Measurements from ENCODE around the gene EHHADH. TPM values are rescaled to one million over a fixed set of nuclear protein-coding genes. Genes with fewer than 3 reads are reported as not detected.

The EHHADH gene
- total RNA-seq, 1 experiment from 2014 or later, result 10.7 TPM

- no peaks in the 10 kb centered on the region for H4K20me1 ChIP-seq (ENCODE audit: insufficient read depth)
- ChIA-PET RAD21 (ENCODE audit: low non-redundant PET in 1 of 2, low total read pairs in 2 of 2, uncharacterized antibody in 2 of 2, unreplicated experiment in 2 of 2) (no interaction called here), CTCF (no interaction called here), POLR2A (no interaction called here)
- no peak overlapping the region for H2AFZ ChIP-seq (ENCODE audit: low read depth, low read length, poor library complexity, severe bottlenecking)
- no peak for TF ChIP-seq EZH2 (IDR thresholded peaks at IDR 0.05)
- TF ChIP-seq YY1 (IDR thresholded peaks at IDR 0.05; ENCODE audit: extremely low read depth, insufficient replicate concordance, low read depth, low read length), result no peak
- no peak for TF ChIP-seq POLR2A (IDR thresholded peaks at IDR 0.05; ENCODE audit: borderline replicate concordance, extremely low read depth, insufficient read depth, insufficient read length)
- no peak for TF ChIP-seq ATF3 (IDR thresholded peaks at IDR 0.05)
- TF ChIP-seq JUND (IDR thresholded peaks at IDR 0.05), result no peak
- no peak for TF ChIP-seq EZH2phosphoT487 (IDR thresholded peaks at IDR 0.05; ENCODE audit: borderline replicate concordance)
- TF ChIP-seq MAX (IDR thresholded peaks at IDR 0.05), result no peak
- TF ChIP-seq EGR1 (IDR thresholded peaks at IDR 0.05; ENCODE audit: low read depth), result no peak
- no peak for TF ChIP-seq SIN3A (IDR thresholded peaks at IDR 0.05; ENCODE audit: low read depth)
- no peak for TF ChIP-seq ELF1 (IDR thresholded peaks at IDR 0.05; ENCODE audit: borderline replicate concordance, low read depth)
- no peak for TF ChIP-seq TCF7L2 (IDR thresholded peaks at IDR 0.05; ENCODE audit: borderline replicate concordance, extremely low read depth, insufficient read depth, insufficient read length)
- no peak for TF ChIP-seq ZNF274 (IDR thresholded peaks at IDR 0.05; ENCODE audit: low read depth, low read length)
- no peak for TF ChIP-seq SRF (IDR thresholded peaks at IDR 0.05; ENCODE audit: low read depth)
- no peak for TF ChIP-seq CBX3 (IDR thresholded peaks at IDR 0.05; ENCODE audit: low read depth)
- TF ChIP-seq REST (IDR thresholded peaks at IDR 0.05; ENCODE audit: low read depth), result no peak
- peaks cover 51% of the 10 kb centered on the region for H3K27me3 ChIP-seq (ENCODE audit: insufficient read depth, low read length)
- H3K36me3 ChIP-seq (ENCODE audit: control insufficient read depth in 1 of 2, insufficient read depth in 2 of 2, low read length in 2 of 2), result no peaks in the 10 kb centered on the region
- H3K9ac ChIP-seq (ENCODE audit: low read length), result no peak overlapping the region
- no TSS peak for BruUV-seq (replicated peaks)
- no peaks in the 10 kb centered on the region for H3K9me3 ChIP-seq (ENCODE audit: control insufficient read depth in 1 of 2, insufficient read depth in 1 of 2, low read depth in 1 of 2, low read length in 2 of 2)
- H3K27ac ChIP-seq (ENCODE audit: low read depth, low read length), result no peak overlapping the region
- H3K4me1 ChIP-seq (ENCODE audit: control insufficient read depth in 1 of 2, insufficient read depth in 2 of 2, low read length in 2 of 2), result no peaks in the 10 kb centered on the region
- ATAC-seq (no peak), DNase-seq (ENCODE audit: low read depth, low spot score) (no peak)
- no peaks in the 10 kb centered on the region for H3K79me2 ChIP-seq (ENCODE audit: insufficient read depth, low read length)
- no peak overlapping the region for H3K4me2 ChIP-seq (ENCODE audit: low read length)
- no peak overlapping the region for H3K4me3 ChIP-seq (replicated peaks in 1 of 2; ENCODE audit: low read depth in 1 of 2, low read length in 2 of 2)
- intact Hi-C loops (cut with micrococcal nuclease), result no loop called here
- H3K9me2 ChIP-seq (ENCODE audit: insufficient read depth), result no peaks in the 10 kb centered on the region
Measured at GRCh38 chr3:185150561-185150960, 103.3 kb downstream of the EHHADH start.

Measured in HCT116 (cell line).